ENCODE data around the gene EPS8L2.
"Not testable (repeated sequence)": the region's sequence is repeated elsewhere in the genome, so short reads cannot be mapped to it uniquely, and the experiment has no call there.

The EPS8L2 gene

GRCh38 chr11:725624-726202, 19.7 kb downstream of the EPS8L2 start:
- DNase-seq (ENCODE audit: low spot score): peak; percentile 48

- DNase-seq (ENCODE audit: low spot score): peak; percentile 53
Measured at GRCh38 chr11:726278-727220, 20.5 kb downstream of the EPS8L2 start.

- DNase-seq (ENCODE audit: low spot score): peak; percentile 22
Measured at GRCh38 chr11:727281-727701, 21.3 kb downstream of the EPS8L2 start.

- peak; percentile 92 for DNase-seq (ENCODE audit: low spot score)
Measured at GRCh38 chr11:727859-728748, 22.1 kb downstream of the EPS8L2 start.

GRCh38 chr11:728901-729491, 23.0 kb downstream of the EPS8L2 start:
- peak; percentile 18 for DNase-seq (ENCODE audit: low spot score)

GRCh38 chr11:729492-730074, 23.6 kb downstream of the EPS8L2 start:
- no peak for DNase-seq (ENCODE audit: low spot score)

- DNase-seq (ENCODE audit: low spot score): no peak
Measured at GRCh38 chr11:733072-733471, 27.0 kb downstream of the EPS8L2 start.

GRCh38 chr11:734541-734940, 28.5 kb downstream of the EPS8L2 start:
- not testable (repeated sequence) for DNase-seq (ENCODE audit: low spot score)

GRCh38 chr11:737366-737765, 31.3 kb downstream of the EPS8L2 start:
- no peak for DNase-seq (ENCODE audit: low spot score)

GRCh38 chr11:737899-738298, 31.9 kb downstream of the EPS8L2 start:
- not testable (repeated sequence) for DNase-seq (ENCODE audit: low spot score)

GRCh38 chr11:742156-742546, 36.1 kb downstream of the EPS8L2 start:
- DNase-seq (ENCODE audit: low spot score): no peak

- DNase-seq (ENCODE audit: low spot score): no peak
Measured at GRCh38 chr11:742571-743201, 36.7 kb downstream of the EPS8L2 start.

- DNase-seq (ENCODE audit: low spot score): no peak
Measured at GRCh38 chr11:745428-745827, 39.4 kb downstream of the EPS8L2 start.

GRCh38 chr11:746289-747157, 40.5 kb downstream of the EPS8L2 start:
- no peak for DNase-seq (ENCODE audit: low spot score)

- peak; percentile 98 for DNase-seq (ENCODE audit: low spot score)
Measured at GRCh38 chr11:747158-748006, 41.4 kb downstream of the EPS8L2 start, which contains the start of gene TALDO1. TSS of gene TALDO1 (plus strand) at chr11:747464. CDS start at chr11:747482, 18 bp downstream.

GRCh38 chr11:748007-748359, 42.0 kb downstream of the EPS8L2 start:
- DNase-seq (ENCODE audit: low spot score): no peak

GRCh38 chr11:749731-750130, 43.7 kb downstream of the EPS8L2 start:
- DNase-seq (ENCODE audit: low spot score): no peak

- DNase-seq (ENCODE audit: low spot score): no peak
Measured at GRCh38 chr11:760236-760635, 54.2 kb downstream of the EPS8L2 start.

- no peak for DNase-seq (ENCODE audit: low spot score)
Measured at GRCh38 chr11:761526-762108, 55.6 kb downstream of the EPS8L2 start.

Measured in D341Med (cell line).